ENCODE data around the gene LMX1A. TPM values are rescaled to one million over a fixed set of nuclear protein-coding genes. Genes with fewer than 3 reads are reported as not detected.
A peak's percentile ranks its signal among the peaks of the same experiment; 100 is the strongest.

The LMX1A gene
- total RNA-seq: under 1 TPM in 1 of 2 donors, not detected in 1; 0.09 TPM
- long read RNA-seq: 0 reads

DNA sequence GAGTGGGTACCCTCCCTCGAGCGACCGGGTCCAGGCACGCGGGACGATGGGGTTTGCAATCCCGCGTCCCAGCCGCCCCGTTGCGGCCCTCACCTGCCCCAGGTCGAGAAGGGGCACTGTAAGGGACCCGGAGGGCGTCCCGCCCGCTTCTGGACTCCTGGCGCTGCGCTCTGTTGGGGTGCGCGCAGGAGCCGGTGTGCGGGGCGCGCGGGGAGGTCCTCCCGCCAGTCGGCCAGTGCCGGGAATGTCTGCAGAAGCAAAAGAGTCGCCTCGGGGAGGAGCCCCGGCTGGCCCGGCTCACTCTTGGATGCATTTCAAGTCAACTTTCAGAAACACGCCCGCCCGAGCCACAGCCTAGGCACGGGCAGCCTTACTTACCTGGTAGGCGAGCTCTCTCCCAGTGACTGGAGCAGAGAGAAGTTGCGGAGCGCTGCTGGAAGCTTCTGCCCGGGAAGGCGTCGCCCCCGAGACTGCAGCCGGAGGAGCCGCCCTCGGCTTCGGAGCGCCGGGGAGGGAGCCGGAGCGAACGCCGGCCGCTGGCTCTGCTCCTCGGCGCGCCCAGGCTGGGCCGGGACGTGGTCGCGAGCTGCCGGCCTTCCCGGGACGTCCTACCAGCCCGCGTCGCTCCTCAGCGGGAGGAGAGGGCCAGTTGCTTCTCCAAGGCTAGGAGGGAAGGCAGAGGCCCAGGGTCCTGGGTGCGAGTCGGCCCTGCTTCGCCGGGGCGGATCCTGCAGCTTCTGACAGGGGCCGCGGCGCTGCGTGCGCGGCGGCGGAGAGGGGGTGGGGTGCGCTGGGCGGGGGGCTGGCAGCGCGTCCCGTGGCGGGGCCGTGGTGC is at the start of gene LMX1A:
TSS of gene LMX1A (minus strand) at position 739 of the 835 bp plus-strand sequence. CDS start 1,156 bp downstream, outside the sequence.
- peak; percentile 33 for DNase-seq
- intact Hi-C loops (cut with DNase I): no loop called here
- peak; percentile 62 to 68 for ATAC-seq

DNA sequence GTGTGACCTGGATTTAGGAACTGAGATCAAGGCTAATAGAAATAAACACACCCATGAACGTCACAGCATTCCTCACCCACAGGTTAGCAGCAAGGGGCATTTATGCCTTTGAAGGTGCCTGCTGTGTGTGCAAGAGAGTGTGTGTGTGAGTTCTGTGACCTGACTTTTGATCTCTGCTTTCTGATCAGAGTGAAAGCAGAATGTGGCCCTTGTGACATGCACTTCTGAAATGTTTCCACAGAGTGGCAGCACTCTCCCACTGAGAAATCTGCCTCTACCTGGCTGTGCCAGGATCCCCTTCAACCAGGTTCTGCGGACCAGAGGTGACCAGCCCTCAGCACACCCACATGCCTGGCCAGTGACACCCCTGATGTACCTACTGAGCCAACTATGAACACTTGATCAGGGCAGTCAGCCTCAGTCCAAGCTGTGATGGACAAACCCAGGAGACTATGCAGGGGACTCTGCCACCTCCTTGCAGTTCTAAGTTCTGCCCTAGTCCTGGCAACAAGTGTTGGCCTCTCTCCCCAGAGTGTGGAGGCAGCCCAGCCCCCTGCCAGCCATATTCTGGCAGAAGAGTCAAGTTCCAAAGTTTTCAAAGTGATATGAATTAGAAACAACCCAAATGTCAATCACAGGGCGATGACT is 47.4 kb upstream of the LMX1A start:
- DNase-seq: no peak
- peak; percentile 56 to 66 for ATAC-seq
- intact Hi-C loops (cut with DNase I): loop anchor here in 1 of 2 donors (2.0 to 5.0 kb wide), 2 partner anchors 189 to 508 kb away; no protein-coding TSS in a partner anchor

DNA sequence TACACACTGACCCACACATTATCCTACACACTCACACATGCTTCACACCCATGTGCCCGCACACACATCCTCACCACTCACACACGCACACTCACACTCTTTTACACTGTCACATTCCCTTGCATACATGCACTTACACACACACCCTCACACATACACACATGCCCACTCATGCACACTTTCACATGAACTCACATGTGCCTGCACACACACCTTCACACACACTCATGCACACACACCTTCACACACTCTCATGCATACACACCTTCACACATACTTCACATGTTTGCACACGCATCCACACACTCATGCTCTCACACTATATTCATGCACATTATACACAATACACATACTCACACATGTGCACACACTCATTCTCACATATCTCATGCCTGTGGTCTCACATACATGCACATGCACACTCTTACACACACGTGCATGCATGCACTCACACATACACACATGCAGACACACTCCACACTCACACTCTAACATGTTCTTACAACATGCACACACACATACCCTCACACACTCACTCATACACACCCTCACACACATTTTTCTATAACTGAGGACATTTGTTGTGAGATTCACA is 46.1 kb upstream of the LMX1A start:
- DNase-seq (no peak), ATAC-seq (no peak)
- intact Hi-C loops (cut with DNase I): loop anchor here in 1 of 2 donors (5.0 kb wide), 1 partner anchor 510 kb away; no protein-coding TSS in a partner anchor

DNA sequence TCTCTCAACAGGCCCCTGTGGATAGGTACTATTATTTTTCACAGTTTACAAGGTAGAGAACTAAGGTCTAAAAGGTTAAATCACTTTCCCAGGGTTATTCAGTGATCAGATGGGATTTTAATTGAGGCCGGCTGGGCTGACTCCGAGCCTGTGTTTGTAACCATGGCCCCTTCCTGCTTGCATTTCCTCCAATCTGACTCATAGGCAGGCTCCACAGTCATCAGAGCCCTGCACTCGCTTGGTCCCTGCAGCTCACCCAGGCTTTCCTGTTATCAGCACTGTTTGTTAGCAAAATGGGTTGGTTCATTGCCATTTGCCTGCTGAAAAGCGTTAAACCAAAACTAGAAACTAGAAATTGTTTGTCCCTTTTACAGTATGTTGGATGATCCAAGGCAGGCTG is 41.4 kb upstream of the LMX1A start:
- intact Hi-C loops (cut with DNase I): loop anchor here in 1 of 2 donors (2.0 to 10.0 kb wide), 2 partner anchors 189 to 517 kb away; no protein-coding TSS in a partner anchor
- ATAC-seq (peak; percentile 67 to 83), DNase-seq (peak; percentile 49)

DNA sequence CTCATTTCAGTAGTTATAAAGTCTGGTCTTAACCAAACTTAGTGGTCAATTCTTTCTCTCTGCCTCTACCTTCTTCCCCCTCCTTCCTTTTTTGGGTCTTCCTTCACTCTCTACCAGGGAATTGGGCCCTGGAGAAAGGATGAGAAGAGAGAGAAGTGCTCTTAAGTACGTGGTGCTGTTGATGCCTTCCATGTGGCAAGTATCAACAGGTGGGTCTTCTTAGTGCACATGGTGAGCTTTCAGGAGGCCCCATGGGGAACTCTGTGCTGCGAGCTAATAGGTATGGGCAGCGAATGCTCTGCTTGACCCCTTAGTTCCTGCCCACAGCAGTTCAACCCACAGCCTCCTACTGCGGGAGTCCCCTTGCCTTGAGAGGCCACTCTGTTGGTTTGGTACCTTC is 39.4 kb upstream of the LMX1A start:
- DNase-seq (no peak), ATAC-seq (no peak)
- intact Hi-C loops (cut with DNase I): loop anchor here in 1 of 2 donors (10.0 kb wide), 1 partner anchor 519 kb away; no protein-coding TSS in a partner anchor

DNA sequence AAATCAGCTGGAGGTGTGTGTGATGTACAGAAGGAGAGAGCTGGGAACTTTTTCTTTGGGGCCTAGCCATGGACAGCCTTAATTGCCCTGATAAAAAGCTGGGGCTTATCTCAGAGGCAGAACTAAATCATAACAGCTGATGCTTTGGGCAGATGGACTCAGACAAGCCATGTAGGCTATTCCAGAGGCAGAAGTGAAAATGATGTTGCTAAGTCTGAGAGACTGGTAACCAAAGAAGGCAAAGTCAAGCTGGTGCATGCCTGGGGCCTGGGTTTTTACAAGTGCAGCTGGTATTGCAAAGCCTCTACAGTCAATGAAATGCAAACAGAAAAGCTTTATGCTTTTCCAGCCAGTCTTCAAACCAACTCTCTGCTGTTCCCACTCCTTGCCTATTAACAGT is 39.0 kb upstream of the LMX1A start:
- ATAC-seq (no peak), DNase-seq (no peak)
- intact Hi-C loops (cut with DNase I): loop anchor here in 1 of 2 donors (10.0 kb wide), 1 partner anchor 519 kb away; no protein-coding TSS in a partner anchor

DNA sequence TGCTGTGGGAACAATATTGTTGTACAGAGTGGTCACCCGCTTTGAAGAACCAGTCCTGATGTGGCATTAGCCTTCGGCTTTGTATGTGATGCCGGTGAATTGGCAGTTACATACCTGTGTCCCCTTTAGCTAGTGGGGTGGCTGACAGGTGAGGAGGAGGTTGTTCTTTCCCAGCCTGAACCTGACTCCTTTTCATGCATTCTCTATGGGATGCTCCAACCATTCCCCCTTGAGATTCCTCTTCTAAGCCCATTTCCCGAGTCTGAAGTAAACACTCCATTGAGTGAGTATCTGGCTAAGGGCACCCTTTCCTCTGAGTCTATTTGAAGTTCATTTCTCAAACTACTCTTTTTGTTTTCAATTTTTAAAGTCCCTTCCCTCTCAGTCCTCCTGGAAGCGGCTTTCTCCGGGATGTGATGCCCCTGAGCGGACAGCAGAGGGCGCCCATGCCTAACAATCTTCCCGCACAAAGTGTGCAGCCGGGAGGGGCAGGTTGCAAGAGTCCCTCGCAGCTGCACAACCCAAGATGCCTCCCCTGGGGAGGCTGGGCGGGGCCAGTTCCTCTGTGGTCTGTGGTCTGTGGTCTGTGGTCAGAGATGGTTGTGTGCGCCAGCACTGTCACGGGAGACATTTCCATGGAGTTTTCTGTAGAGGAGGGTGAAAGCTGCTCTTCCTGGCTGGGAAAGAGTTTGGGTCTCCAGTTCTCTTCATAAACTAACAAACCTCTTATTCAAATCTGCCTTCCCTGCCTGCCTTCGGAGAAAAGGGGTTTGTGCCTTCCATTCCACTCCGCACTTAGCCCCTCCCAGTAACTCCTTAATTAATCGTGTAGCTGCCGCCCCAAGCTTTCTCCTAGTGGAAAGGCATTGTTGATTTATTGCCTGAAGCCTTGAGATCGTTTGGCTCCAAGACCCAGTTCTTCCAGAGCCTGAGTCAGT is 36.4 kb upstream of the LMX1A start:
- intact Hi-C loops (cut with DNase I): loop anchor here (2.0 to 10.0 kb wide), 2 partner anchors 200 to 522 kb away; no protein-coding TSS in a partner anchor
- DNase-seq (peak; percentile 88), ATAC-seq (peak; percentile 92 to 97)

DNA sequence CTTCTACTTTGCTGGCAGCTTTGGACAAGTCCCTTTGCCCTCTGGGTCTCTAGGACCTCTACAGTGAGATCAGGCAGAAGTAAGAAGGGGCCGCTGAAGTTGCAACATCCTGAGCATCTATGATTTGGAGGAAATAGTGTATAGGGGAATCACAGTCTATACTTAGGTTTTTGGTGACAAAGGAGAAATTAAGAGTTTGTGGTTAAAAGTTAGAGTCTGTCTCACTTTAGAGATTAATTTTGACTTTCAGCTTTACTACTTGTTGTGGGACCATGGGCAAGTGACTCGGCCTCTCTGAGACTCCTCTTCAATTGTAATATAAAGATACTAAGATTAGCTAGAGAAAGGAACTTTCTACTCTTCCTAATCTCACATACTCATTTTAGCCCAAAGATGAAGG is 33.1 kb upstream of the LMX1A start:
- ATAC-seq (no peak), DNase-seq (no peak)
- intact Hi-C loops (cut with DNase I): loop anchor here in 1 of 2 donors (10.0 kb wide), 1 partner anchor 525 kb away; no protein-coding TSS in a partner anchor

DNA sequence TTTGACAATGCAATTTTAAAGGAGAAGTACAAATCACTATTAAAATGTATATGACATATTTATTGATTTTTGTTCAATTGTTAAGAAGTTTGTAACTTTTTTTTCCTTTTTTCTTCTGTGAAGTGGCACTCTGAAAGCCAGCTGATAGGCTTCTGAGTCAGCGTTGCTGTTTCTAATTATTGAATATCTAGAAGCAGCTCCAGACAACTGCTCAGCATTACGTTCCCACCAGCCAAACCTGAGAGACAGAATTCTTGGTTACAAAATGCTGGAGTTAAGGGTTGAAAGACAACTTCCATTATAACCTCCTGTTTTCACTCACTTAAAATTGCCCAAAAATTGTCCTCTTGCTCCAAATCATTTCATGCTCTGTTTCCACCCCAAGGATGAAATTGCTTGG is 31.4 kb upstream of the LMX1A start:
- intact Hi-C loops (cut with DNase I): no loop called here
- ATAC-seq (no peak), DNase-seq (no peak)

DNA sequence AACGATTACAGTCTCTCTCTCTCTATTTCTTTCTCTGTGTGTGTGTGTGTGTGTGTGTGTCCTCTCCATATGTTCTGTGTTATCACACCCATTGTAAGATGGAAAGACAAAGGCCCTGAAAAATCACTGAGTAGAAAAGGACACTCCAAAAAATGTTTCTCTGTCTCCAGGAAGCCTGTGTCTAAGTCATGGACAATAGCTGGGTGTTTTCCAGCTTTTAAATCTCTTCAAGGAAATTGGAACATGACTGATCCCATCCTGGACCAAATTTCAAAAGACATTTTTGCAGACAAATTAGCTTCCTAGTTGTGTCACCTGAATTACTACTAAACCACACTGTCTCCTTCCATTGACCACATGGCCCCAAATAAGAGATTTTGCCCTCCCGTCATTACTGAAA is 31.0 kb upstream of the LMX1A start:
- intact Hi-C loops (cut with DNase I): no loop called here
- DNase-seq: no peak
- ATAC-seq: no peak

DNA sequence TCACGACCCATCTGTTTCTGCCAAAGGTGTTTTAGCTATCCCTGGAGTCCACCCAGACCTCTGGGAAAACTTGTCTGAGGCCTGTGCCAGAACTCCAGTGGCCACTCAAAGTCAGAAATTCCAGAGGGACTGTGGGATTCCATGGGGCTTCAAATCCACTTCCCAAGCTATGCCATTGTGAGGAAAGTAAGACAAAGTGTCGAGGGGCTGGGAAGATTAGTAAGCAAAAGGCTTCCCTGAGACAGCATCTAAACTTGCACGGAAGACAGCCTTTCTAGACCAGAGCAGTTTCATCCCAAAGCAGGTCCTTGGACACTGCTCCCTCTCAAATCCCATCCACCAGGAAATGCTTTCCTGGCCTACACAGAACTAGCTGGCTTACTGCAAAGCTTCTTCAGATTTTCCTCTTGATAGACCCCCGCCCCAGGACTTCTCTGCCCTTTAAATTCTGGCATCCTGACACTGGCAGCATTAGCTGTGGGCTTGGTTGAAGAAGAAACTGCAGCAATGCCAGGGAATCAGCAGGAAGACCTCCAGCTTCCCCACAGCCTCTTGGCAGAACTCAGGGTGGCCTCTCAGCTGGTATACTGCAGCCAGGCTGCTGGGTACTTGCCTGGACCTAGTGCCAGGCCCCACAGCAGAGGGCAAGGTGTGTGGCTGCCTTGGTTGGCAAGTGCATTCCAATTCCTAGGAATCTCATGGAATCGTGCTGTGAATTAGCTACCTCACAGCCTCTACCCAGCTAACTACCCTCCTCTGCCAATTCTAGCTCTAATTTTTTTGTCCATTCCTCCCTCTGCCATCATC is 27.3 kb upstream of the LMX1A start:
- ATAC-seq (peak; percentile 4 to 34), DNase-seq (no peak)
- intact Hi-C loops (cut with DNase I): no loop called here

DNA sequence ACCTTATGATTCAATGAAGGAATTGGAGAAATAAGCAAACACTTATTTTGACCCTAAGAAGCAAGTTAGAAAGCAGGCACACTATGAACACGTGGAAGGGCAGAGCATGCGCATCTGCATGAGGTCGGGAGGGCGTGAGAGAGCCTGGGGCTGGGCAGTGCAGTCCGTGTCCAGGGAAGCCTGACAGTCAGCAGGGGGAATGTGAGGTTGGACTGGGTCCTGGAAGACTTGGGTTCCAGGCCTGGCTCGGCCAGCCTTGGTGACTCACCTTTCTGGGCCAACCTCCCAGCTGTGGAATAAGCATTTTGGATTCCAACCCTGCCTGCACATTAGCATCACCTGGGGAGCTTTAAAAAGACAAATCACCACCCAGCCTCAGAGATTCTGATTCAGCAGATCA is 26.6 kb upstream of the LMX1A start:
- intact Hi-C loops (cut with DNase I): no loop called here
- ATAC-seq (peak; percentile 67 to 97), DNase-seq (peak; percentile 59)

DNA sequence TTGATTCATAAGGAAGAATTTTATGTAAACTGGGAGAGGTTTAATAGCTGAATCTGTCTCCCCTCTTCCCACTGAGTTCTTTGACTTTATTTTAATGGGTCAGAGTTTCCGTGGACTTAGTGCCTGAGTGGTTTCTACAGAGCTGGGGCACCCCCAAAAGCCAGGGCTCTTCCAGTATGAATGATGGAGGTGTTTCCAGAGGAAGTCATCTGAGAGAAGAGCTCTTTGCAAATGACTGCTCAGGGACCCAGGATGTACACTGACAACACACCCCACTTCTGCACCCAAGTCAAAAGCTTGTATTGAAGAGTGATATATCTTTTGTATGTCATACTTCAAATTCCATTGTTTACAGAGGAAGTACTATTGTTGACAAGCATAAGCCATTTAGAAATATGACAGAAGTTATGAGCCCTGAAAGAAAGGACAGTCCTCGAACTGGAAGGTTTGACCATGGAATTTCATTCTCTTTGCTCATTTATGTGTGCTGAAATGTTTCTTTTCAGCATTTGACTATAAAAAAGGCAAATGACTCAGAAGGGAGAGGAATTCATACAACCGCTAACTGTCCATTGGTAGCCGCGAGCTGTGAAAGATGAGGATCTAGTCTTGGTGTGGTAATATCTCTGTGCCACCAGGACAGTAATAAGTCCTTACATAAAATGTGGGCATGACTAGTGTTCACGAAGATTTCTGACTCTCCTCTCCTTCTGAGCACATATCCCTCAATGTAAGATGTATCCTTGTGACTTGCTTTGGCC is 25.4 kb upstream of the LMX1A start:
- DNase-seq: no peak
- intact Hi-C loops (cut with DNase I): no loop called here
- ATAC-seq: no peak

DNA sequence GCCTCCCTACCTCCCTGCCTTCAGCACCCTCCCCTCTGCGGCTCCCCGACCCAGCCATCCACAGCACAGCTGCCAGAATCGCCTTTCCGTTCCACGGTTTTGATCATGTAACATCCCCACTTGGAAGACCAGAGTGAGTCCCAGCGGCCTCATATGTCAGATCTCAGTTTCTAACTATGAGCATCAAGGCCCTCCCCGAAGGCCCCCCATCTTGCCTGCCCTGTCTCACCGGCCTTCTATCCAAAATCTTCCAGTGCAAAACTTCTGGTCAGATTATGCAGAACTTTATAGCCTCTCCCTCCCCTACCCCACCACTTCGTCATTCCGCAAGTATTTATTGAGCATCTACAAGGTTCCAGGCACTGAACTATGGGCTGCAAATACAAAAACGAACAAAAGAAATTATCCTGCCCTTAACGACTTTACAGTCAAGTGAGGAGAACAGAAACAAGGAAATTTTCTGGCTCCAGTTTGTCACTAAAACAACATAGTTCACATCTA is 20.3 kb upstream of the LMX1A start:
- intact Hi-C loops (cut with DNase I): no loop called here
- peak in 1 of 2 donors; percentile 2 for ATAC-seq
- DNase-seq: no peak

DNA sequence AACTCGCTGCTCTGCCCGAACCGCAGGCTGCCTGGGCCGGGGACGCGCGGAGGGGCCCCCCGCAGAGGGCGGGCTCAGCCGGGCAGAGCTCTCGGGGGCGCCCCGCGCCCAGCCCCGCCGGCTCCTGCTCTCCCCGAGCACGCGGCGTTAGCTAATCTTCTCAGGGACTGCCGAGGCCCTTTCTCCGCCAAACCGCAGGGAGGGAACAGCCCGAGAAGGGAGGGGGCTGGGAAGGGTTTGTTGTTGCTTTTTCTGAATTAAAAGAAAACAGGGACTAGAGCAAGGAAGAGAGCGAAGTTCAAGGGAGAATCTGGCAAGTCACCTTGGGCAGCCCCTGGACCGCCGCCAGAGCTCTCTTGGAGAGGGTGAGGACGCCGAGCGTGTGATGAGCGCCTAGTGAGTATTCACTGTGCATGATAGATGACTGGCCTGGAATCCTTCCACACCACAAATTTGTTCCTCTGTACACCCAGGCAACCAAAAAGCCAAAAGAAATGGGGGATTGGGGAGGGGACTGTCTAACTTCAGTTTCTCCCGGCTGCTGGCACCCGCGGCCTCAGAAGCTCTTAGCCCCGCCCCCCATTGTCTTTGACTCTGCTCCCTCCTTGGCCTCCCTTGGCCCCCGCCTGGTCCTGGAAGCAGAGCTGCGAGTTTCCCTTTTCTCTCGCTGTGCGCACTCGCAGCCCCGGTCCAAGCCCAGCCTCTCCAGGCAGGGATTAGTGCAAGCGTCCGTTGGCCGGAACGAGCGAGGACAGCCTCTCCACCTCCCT is 19.7 kb upstream of the LMX1A start:
- ATAC-seq: peak; percentile 89 to 95
- peak; percentile 92 for DNase-seq
- intact Hi-C loops (cut with DNase I): no loop called here

DNA sequence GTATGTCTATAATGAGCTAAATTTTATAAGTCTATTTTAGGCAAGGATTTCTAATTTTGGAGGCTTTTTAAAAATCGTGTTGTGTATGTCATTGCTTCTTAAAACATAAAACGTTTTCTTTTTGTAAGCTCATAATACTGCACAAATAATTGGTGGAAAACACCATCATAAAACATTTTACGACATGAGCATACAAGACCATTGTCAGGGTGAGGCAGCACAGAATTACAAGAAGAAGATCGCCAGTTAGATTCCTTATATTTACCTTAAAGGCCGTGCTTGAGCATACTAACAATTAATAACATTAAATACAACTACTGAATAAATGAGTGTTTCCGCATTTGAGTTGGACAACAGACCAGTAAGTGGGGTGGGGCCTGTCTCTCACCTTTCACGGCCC is 19.1 kb upstream of the LMX1A start:
- intact Hi-C loops (cut with DNase I): no loop called here
- ATAC-seq (no peak), DNase-seq (no peak)

Measured in left cardiac atrium (tissue), 4 donors.